ENCODE results near the gene AK8.
A peak's percentile ranks its signal among the peaks of the same experiment; 100 is the strongest.

The AK8 gene, protein sequence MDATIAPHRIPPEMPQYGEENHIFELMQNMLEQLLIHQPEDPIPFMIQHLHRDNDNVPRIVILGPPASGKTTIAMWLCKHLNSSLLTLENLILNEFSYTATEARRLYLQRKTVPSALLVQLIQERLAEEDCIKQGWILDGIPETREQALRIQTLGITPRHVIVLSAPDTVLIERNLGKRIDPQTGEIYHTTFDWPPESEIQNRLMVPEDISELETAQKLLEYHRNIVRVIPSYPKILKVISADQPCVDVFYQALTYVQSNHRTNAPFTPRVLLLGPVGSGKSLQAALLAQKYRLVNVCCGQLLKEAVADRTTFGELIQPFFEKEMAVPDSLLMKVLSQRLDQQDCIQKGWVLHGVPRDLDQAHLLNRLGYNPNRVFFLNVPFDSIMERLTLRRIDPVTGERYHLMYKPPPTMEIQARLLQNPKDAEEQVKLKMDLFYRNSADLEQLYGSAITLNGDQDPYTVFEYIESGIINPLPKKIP

DNA sequence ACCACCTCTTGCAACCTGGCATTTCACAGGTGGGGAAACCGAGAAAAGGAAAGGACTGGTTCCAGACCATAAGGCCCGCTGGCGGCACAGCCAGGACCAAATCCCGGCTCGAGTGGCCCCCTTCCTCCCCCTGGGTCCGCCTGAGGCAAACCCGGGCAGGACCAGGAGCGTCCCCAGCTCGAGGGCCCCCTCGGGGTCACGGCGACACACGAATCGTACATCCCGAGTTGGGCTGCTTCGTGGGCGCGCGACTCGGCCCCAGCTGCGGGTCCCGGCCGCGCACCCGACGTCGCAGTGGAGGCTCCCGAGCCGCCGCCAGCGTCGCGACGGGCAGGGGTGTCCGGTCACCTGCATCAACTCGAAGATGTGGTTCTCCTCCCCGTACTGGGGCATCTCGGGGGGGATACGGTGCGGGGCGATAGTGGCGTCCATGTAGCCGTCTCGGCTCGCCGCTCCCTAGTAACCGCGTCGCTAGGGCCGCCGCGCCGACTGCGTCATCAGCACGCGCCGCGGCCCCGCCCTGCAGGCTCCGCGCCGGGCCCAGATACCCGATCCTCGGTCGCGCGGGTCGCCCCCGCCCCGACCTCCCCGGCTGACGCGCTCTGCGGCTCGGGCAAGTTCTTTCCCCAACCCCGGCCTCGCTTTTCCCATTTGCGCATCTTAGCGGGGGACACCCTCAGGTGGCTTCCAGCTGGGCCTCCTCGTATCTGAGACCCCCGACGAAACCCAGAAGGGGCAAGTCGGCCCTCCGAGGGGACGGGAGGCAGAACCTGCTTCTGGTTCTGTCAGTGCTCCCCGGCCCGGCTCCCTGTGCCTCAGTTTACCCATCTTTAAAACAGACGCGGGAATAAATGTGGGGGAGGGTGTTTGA lies at the start of gene AK8:
Gene AK8, minus strand, starts transcription at position 461 of the 871 bp plus-strand sequence. Its CDS starts 29 bp downstream, at position 432.
- DNase-seq = peak; percentile 89

DNA sequence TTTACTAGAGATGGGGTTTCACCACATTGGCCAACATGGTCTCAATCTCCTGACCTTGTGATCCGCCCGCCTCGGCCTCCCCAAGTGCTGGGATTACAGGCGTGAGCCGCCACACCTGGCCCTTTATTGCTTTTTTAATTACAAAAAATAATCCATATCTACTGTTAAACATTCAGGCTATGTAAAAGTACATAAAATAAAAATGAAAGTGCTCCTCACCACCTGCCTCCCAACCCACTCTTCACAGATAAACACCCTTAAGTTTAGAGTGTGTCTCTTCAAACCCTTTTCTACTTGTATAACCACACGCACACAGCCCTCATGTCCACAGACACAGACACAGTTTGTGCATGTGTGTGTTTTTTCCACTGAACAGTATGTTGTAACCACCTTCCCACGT lies 49.6 kb upstream of the AK8 start:
- DNase-seq = no peak

DNA sequence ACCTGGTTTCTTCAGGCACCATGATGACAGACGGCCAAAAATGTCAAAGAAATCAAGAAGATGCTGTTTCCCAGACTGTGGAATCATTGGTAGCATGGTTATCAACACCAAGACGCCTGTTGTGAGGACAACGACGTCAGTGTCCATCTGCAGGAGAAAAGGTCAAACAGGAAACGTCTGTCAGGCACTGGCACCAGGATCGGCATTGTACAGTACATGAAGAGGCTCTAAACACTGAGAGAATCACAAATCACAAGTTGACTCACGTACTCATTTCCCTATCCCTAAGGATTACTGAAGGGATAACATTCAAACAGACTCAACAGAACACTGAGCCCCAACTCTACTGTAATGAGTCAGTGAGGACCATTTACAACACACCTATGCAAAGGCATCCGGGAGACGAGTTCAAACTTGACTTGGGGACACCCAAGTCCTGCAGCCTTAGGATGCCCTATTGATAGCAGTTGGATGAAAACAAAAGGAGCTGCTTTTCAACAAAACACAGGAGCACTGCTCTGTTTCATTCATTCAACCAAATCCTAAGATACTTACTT lies 45.3 kb upstream of the AK8 start:
- DNase-seq = no peak

DNA sequence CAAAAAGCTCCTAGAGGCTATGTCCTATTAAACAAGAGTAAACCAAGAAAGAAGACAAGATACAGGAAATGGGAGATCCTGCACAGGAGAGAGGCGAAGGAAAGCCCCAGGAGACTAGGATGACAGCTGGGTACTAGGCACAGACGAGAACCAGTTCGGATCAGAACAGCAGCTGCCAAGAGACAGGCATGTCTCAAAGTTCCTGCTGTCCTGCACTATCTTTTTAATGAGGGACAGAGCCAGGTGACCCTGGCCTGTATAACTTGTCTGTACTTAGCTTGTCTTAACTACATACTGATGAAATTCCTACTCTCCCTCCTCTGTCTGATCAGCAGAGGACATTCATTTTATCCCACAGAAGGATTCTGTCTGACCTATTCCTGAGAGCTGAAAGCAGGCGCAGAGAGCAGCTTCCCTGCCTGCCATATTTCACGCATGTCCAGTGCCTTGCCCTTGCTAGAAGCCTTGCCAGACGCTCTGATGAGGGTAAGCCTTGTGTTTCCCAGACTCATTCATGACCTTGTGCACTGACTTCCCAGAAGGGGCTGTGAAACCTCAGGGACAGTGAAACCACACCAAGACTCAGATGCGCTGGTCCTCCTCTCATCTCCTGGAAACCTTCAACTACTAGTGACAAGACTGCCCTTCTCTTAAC lies 41.7 kb upstream of the AK8 start:
- no peak for DNase-seq

DNA sequence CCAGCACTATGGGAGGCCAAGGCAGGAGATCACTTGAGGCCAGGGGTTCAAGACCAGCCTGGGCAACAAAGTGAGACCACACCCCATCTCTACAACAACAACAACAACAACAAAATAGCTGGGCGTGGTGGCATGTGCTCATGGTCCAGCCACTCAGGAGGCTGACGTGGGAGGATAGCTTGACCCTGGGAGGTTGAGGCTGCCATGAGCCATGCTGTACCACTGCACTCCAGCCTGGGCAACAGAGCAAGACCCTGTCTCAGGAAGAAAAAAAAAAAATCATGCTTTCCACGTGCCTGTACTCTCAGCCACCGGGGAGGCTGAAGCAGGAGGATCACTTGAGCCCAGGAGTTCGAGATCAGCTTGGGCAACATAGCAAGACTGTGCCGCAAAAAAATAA lies 36.8 kb upstream of the AK8 start:
- DNase-seq = no peak

DNA sequence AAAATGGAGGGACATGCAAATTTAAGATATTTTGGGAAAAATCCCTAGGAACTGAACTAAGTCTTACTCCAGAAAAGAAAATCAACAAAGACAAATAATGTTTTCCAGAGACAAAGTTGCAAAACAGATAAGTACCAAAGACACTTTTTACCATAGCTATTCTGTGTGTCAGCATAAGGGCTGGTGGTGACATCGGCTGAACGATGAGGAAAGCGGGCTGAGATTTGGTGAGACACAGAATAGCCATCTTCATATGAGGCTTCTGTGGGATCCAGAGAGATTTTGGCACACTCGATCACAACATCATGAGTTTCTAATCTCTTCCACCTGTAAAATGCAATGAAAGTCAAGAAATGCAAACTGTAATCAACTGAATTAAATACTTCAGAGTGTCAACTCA lies 34.0 kb upstream of the AK8 start:
- no peak for DNase-seq

DNA sequence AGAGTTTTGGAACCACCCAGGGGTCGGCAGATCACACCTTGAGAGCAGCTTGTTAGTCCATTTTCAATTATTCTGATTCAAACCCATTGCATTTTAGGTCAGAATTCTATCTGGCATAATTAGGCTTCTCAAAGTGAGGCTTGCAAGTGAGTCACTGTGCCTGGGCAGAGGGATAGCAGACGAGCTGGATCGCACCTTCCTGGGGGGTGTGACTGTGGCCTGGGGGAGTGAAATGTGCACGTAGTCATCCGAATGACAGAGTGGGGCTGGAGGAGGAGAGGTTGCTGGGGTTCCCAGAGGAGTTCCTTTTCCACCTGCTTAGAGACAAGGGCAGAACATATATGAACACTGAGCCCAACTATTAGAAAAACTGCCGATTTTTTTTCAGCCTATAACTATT lies 32.3 kb upstream of the AK8 start:
- no peak for DNase-seq

DNA sequence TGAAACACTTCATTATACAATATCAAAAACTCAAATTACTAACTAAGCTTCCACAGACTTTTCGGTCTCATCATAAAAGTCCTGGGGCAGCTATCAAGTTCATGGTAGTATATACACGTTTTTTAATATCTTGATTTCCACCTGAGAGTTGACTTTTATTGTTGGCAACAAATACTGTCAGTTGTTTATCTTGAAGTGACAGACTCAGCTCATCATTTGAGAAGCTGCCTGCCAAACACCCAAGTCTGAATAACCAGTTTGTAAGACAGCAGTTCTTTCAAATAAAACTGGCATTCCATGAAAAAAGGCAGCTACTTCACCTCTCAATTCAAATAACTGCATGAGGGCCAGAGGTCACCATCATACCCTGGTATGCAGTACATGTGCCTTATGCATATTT lies 31.2 kb upstream of the AK8 start:
- no peak for DNase-seq

DNA sequence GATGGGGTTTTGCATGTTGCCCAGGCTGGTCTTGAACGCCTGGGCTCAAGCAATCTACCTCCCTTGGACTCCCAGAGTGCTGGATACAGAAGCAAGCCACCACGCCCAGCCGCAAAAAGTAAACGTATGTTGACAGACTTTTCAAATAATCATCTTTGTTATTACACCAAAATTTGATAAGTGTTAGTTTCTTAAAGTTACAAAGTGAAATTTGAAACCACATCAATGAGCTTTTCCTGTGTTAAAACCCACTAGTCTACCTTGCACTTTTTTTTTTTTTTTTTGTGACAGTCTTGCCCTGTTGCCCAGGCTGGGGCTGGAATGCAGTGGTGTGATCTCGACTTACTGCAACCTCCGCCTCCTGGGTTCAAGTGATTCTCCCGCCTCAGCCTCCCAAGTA lies 30.6 kb upstream of the AK8 start:
- no peak for DNase-seq

DNA sequence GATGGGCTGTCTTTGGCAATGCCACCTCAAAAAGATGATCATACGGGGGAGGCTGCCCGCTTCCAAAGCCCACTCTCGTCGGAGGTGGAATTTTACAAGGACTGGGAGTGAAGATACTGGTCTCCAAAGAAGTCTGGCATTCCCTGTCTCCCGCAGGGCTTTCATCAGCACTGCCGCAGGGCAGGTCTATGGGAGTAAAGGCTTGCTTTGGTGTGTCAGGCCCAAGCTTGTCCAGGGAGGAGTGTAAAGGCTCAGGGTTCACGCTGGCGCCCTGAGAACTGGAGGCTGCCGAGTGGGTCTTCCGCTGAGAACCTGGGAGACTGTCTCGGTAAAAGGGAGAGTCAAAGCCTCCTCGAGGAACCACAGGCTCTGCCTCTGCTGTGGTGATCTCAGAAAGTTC lies 27.6 kb upstream of the AK8 start:
- DNase-seq = no peak

DNA sequence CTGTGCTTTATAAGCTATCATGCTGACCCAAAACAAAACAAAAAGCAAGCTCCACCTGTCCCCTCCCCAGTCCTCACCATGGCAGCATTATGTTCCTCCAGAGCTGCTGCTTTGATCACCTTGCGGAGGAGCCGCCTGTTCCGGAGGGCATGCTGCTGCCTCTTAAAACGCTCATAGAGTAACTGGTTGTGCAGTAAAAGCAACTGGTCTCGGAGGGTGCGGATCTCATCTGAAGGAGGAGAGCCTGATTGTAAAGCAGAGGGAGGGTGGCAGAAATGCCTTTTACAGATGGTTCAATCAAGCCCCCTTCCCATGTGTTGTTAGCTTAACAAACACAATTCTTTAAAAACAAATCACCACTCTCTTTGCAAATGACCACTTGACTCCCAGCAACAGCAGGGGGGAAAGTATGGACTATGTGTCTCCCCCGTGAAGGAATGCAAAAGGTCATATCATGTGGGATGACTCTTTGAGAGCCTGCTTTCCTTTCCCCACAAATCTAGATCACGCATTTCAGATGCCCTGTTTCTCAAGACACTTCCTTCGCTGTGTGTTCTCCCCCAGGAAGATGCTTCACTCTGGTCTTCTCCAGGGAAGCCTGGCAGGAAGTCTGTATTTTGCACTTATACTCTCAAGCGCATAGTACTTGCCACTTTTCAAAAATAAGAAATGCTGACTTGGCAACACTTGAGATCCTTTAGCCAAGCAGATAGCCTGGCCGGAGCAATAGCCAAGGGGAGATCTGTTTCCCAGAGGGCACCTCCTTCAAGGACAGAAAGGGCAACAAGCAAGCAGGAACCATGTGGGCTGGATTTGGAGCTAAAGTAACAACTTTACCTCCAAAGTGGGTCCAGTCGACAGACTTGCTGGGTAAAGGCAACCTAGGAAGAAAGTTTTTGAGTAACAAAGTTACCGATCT lies 25.7 kb upstream of the AK8 start:
- DNase-seq = no peak

DNA sequence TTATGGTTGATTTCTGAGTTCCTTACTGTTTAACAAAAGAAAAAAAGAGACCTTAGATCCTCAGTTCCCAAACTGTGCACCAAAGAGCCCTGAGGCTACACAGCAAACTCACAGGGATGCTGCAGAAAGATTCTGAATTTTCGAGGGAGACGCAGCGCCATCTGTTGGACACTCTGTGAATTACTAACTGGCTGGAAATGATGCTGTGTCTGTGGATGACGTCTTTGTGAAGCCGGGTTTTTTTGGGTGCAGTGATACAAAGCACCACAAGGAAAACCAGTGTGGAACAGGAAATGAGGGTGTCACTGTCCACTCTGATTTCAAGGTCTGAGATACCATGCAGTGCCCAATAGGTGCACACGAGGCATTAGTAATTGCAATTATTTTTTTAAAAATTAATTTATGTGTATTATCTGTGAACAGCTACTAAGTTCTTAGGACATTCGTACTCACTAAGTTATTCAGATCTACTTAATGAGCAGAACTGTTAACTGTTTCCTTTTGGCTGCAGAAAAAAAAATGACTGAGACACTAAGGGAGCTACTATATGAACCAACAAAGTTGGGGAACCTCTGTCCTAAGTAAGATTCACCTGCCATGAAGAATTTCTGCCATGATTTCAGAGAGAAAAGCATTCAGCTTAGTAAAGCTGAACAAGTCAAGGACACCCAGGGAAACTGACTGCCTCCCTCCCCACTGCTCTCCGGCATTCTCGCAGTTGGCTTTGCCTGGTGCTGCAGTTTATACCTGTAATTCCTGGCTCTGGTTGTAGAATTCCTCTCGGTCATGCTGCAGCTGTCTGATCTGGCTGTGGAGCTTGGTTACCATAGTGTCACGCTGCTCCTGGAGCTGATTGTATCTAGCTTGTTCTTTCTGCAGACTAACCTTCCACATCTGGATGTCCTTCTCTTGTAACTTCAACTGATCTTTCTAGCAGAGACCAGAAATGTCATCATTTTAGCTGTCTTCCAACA lies 24.1 kb upstream of the AK8 start:
- DNase-seq = peak; percentile 82

DNA sequence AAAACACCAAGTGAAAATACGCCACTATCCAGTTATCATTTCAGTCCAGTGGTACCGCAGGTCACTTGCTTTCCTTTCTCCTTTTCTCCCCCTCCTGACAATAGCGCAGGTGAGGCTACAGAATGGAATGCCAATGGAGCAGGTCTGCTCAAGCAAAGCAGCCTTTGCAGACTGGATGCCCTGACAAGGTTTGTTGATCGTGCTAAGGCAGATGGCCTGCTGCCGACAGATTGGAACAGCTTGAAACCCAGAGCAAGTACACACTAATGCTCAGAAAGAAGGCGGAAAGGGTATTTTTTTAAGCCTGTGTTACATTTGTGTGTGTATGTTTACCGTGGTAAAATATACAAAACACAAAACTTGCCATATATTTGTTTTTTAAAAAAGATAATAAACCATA lies 20.0 kb upstream of the AK8 start:
- DNase-seq = no peak

DNA sequence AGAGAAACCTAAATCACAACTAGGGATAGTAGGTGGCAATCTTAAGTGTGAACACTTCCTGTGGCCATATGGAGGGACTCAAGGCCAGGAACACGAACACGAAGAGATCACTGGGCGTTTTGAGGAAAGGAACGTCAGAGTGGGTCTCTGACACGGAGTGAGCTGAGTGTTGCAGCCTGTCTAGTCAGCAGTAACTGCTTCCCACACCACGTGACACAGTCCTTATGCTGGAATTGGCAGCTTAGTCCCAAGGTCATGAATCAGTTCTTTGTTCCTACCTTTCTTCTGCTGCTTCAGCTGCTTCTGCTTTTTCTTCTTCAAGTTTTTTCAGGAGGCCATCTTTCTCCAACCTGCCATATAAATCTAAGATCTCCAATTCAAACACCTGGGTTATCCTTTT lies 18.8 kb upstream of the AK8 start:
- DNase-seq = no peak

DNA sequence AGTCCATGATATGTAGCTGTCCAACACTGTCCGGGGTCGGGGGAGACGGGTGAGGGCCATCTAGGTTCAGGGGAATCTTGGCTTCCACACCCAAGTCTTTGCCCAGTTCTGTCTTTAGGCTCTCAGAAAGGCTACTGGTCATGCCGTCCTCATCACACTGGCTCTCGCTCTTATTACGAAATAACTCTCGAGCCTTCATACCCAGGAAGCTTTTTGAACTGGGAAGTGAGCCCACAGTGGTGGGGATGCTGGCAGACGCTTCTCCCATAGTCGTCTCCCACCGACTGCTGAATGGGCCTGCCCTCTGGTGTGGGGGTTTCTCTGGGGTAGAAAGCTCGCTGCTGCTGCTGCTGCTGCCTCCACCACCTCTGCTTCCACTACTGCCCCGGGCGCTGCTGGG lies 18.2 kb upstream of the AK8 start:
- DNase-seq = no peak

DNA sequence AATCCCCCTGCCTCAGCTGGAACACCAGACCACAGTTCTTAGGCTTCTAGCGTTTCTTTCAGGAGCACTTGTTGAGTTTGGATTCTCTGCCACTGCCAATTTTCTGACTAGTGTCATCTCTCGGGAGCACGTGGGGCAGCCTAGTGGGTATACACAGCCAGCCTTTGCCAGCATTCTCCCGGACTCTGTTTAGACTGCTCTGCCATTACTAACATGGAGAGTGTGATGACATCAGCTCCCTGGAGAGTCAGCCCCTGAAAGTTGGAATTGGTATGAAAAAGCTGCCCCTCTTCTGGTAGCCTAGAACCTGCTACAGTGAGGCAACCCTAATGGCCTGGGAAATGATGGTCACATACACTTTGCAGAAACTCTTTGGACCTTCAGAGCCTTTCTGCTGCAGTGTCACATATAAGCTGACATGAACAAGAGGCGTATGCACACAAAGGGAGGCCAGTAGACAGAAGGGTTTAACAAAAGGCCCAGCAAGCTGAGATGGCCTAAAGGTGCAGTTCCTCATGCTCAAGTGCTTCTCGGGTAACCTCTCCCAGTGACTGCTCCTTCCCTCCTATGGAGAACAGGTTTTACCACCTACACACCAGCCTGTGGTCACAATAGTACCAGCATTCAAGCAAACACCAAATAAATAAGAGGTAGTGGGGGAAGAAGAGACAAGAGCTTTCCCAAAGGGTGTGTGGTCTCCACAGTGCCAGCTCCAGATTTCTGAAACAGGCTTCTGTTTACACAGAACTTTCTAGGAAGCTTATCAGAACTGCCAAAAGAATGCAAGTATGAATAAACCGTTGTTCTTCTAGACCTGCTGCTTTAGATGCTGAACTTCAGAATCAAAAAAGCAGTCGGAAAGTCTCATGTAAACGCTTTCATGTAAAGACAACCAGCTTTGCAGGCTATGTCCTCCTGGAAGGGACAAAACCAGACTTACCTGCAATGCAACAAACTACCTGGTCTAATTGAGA lies 17.1 kb upstream of the AK8 start:
- no peak for DNase-seq

DNA sequence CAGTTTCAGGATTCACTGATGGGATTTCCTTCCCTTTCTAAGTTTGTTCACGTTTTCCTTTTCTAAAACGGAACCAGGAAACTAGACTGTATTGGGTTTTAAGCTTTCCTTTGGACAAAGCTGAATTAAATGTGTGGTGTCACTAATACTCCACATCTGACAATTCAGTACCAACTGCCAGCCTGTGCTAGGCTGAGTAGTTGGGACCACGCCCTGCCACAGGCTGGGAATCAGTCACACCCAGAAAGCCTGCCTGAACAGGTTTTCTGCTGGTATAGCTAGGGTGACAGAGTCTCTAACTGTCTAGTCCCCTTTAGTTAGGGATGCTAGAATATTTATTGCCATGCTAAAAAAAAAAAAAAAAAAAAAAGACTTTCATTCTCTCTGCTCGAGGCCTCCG lies 16.3 kb upstream of the AK8 start:
- no peak for DNase-seq

DNA sequence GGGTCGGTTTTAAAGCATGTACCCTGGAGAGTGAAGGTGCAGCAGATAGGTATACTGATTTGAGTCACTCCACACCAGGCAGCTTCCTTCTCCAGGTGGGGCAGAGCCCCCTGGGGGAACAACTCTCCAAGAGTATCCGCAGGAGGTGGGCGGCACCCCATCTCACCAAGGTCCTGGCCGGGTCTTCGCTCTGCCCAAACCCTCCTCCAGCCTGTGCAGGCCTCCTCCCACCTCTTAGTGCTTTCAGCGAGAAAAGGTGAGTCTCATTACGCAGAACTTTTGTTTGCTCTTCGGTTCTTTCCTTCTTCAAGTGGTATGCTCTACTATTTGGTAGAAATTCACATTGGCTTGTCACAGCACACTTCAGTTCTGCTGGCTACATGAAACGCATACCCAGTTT lies 14.3 kb upstream of the AK8 start:
- no peak for DNase-seq

DNA sequence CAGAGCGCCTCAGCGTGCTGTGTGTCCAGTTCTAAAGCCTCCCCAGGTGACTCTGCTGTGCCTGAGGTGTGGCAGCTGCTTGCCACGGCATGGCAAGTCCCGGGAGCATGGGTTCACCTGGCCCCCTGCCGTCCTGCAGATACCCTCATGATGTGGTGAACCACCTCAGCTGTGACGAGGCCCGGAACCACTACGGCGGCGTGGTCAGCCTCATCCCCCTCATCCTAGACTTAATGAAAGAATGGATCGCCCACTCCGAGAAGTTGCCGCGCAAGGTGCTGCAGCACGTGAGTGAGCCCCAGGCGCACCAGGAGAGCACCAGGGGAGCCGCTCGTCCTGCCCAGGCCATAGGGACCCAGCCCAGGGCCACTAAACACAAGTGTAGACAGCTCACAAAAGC lies 10.1 kb upstream of the AK8 start:
- no peak for DNase-seq

All from right forelimb (tissue), 1 donor.